ENCODE data around the gene IGHMBP2.

DNA sequence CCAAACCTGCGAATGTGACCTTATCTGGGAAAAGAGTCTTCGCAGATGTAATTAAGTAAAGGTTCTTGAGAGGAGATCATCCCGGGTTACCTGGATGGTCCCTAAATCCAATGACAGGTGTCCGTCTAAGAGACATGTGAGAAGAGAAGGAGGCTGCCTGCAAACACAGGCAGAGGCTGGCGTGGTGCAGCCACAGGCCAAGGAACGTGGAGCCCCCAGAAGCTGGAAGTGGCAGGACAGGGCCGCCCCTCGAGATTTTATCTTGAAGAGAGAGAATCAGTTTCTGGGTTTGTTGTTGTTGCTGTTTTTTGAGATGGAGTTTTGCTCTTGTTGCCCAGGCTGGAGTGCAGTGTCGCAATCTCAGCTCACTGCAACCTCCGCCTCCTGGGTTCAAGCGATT, 43.5 kb downstream of the IGHMBP2 start:
- TF ChIP-seq, protein P1, sequence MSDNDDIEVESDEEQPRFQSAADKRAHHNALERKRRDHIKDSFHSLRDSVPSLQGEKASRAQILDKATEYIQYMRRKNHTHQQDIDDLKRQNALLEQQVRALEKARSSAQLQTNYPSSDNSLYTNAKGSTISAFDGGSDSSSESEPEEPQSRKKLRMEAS (IDR thresholded peaks at IDR 0.05), result no peak
- TF ChIP-seq JUND (IDR thresholded peaks at IDR 0.05; ENCODE audit: low read length) (no peak), YY1 (IDR thresholded peaks at IDR 0.05; ENCODE audit: low read depth, low read length) (no peak), SP1 (IDR thresholded peaks at IDR 0.05; ENCODE audit: low read depth, low read length) (no peak), EZH2 (IDR thresholded peaks at IDR 0.05; ENCODE audit: low read depth, low read length, severe bottlenecking) (no peak), EP300 (IDR thresholded peaks at IDR 0.05; ENCODE audit: borderline replicate concordance in 1 of 2, low read depth in 2 of 2, low read length in 2 of 2) (no peak), ZNF274 (IDR thresholded peaks at IDR 0.05; ENCODE audit: borderline replicate concordance, extremely low read depth, low read length) (no peak), POLR2A (IDR thresholded peaks at IDR 0.05; ENCODE audit: control extremely low read depth in 1 of 2, low read depth in 2 of 2, low read length in 2 of 2) (no peak), JUN (IDR thresholded peaks at IDR 0.05; ENCODE audit: low read depth, low read length) (no peak), GABPA (IDR thresholded peaks at IDR 0.05; ENCODE audit: borderline replicate concordance, insufficient read depth, low read length) (no peak), PHF8 (conservative IDR thresholded peaks at IDR 0.05; ENCODE audit: low read depth, low read length) (no peak), POLR2AphosphoS5 (IDR thresholded peaks at IDR 0.05; ENCODE audit: low read depth, low read length) (no peak), GTF2F1 (IDR thresholded peaks at IDR 0.05; ENCODE audit: borderline replicate concordance, low read depth, low read length) (no peak)
- TF ChIP-seq, protein P2, sequence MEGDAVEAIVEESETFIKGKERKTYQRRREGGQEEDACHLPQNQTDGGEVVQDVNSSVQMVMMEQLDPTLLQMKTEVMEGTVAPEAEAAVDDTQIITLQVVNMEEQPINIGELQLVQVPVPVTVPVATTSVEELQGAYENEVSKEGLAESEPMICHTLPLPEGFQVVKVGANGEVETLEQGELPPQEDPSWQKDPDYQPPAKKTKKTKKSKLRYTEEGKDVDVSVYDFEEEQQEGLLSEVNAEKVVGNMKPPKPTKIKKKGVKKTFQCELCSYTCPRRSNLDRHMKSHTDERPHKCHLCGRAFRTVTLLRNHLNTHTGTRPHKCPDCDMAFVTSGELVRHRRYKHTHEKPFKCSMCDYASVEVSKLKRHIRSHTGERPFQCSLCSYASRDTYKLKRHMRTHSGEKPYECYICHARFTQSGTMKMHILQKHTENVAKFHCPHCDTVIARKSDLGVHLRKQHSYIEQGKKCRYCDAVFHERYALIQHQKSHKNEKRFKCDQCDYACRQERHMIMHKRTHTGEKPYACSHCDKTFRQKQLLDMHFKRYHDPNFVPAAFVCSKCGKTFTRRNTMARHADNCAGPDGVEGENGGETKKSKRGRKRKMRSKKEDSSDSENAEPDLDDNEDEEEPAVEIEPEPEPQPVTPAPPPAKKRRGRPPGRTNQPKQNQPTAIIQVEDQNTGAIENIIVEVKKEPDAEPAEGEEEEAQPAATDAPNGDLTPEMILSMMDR (IDR thresholded peaks at IDR 0.05; ENCODE audit: control extremely low read depth in 1 of 3, insufficient read depth in 1 of 3, low read depth in 1 of 3, low read length in 3 of 3), result no peak

Measured in H1 (cell line).